Ishikawa (cell line): ENCODE data around the gene ADCY5.

Source experiments
- CREB1 ChIP-seq: IDR thresholded peaks from 2 replicates; pipeline ENCODE4 v1.6.1; 2012; ENCODE audit warnings: low read depth
- YY1 ChIP-seq: IDR thresholded peaks from 2 replicates; pipeline ENCODE4 v1.6.1; 2012; ENCODE audit warnings: low read depth
- TF ChIP-seq, protein P1 (sequence below): IDR thresholded peaks from 2 replicates; pipeline ENCODE4 v1.6.1; 2012

DNA sequence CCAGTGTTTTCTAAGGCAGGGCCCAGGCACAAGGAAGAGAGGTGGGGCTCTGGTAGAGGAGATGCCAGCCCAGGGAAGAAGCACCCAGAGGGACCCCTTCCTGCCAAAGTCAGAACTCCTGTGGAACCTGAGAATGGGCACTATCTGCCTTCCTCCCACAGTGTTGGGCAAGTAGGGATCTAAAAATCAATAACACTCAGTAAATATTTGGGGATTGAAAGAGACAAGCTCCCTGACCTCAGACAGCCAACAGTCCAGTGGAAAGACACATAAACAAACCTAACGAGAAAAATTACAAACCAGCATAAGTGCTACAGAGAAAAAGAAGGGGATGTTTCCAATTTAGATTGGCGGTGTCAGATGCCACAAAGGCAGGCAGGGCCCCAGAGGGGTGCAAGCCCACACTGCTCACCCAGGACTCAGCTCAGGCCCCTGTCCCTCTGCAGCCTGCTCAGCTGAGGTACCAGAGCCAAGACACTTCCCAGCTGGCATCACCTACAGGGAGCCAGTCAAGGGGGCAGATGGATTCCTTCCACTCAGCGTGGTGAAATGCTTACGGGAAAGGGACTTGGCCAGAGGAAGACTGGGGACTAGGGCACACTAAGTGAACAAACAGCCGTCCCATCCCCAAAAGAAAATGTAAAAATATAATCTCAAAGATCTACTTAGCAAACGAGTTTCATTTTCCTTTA, 15.9 kb downstream of the ADCY5 start:
- TF ChIP-seq, protein P1, sequence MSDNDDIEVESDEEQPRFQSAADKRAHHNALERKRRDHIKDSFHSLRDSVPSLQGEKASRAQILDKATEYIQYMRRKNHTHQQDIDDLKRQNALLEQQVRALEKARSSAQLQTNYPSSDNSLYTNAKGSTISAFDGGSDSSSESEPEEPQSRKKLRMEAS = no peak
- no peak for TF ChIP-seq CREB1
- TF ChIP-seq YY1 = no peak
